AG04450 (cell line): ENCODE measurements around the gene GLIPR1L1. TPM values are rescaled to one million over a fixed set of nuclear protein-coding genes. Genes with fewer than 3 reads are reported as not detected.

Experiments used
- CTCF ChIA-PET: fragments of 300-600, 350-600 bp; formaldehyde crosslinking; extraction: SDS; loops from one replicate; lab custom pipeline; 2022; ENCODE audit warnings: antibody characterized with exemption, inconsistent platforms; lab: Charles Lee
- POLR2A ChIA-PET: fragments of 350-600 bp; formaldehyde crosslinking; extraction: SDS; loops from one replicate; lab custom pipeline; 2021; ENCODE audit warnings: antibody characterized with exemption, inconsistent platforms; lab: Yijun Ruan, JAX
- DNase-seq: peaks from one replicate; pipeline ENCODE4 v3.0.0-alpha.2; 2011; ENCODE audit warnings: low read depth, low spot score
- H3K27ac ChIP-seq: one replicate; pipeline ENCODE4 v1.5.1; 2012; ENCODE audit warnings: low read depth, low read length, control low read depth
- H3K27me3 ChIP-seq: one replicate; pipeline ENCODE4 v1.6.0; 2012; ENCODE audit warnings: low read length; ENCODE audit not compliant: control insufficient read depth, insufficient read depth
- H3K4me3 ChIP-seq: 2 replicates; pipeline ENCODE4 v1.5.1; 2011; ENCODE audit warnings: mild to moderate bottlenecking, low read depth, low read length, control low read depth
- H3K9me3 ChIP-seq: 2 replicates; pipeline ENCODE4 v1.5.1; 2012; ENCODE audit warnings: low read length; ENCODE audit not compliant: control insufficient read depth, insufficient read depth
- polyA plus RNA-seq: library from polyadenylated mRNA; depleted of rRNA; stranded (reverse); fragments of >200 nt; gene quantifications from 2 replicates; pipeline ENCODE4 v1.2.3, GENCODE V29; 2011
- TF ChIP-seq, protein P1 (sequence below): IDR thresholded peaks from 2 replicates; pipeline ENCODE4 v1.5.1; 2011; ENCODE audit warnings: low read depth, low read length, control low read depth, inconsistent platforms

Gene GLIPR1L1
- polyA plus RNA-seq, 1 experiment = not detected

DNA sequence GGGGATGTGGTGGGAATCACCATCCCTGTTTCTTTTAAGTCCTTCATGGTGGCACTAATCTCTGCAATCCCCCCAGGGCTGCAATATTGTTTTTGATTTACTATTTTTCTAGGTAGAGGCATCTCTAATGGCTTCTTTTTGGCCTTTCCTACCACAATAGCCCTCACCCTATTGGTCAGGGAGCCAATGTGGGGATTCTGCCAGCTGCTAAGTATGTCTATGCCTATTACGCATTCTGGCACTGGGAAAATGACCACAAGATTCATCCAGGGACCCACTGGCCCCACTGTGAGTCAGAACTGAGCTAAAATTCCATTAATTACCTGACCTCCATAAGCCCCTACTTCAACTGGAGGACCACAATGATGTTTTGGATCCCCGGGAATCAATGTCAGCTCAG, 40.5 kb downstream of the GLIPR1L1 start:
- no peak for DNase-seq
- POLR2A ChIA-PET = no interaction called here
- Histone ChIP-seq H3K4me3 (no peak overlapping the region), H3K9me3 (no peaks in the 10 kb centered on the region), H3K27ac (no peak overlapping the region), H3K27me3 (no peaks in the 10 kb centered on the region)
- CTCF ChIA-PET = interaction anchor here (1.0 kb wide), 1 partner anchor 11 kb away, joined by 3 read pairs; no protein-coding TSS in a partner anchor
- TF ChIP-seq, protein P1, sequence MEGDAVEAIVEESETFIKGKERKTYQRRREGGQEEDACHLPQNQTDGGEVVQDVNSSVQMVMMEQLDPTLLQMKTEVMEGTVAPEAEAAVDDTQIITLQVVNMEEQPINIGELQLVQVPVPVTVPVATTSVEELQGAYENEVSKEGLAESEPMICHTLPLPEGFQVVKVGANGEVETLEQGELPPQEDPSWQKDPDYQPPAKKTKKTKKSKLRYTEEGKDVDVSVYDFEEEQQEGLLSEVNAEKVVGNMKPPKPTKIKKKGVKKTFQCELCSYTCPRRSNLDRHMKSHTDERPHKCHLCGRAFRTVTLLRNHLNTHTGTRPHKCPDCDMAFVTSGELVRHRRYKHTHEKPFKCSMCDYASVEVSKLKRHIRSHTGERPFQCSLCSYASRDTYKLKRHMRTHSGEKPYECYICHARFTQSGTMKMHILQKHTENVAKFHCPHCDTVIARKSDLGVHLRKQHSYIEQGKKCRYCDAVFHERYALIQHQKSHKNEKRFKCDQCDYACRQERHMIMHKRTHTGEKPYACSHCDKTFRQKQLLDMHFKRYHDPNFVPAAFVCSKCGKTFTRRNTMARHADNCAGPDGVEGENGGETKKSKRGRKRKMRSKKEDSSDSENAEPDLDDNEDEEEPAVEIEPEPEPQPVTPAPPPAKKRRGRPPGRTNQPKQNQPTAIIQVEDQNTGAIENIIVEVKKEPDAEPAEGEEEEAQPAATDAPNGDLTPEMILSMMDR = no peak

DNA sequence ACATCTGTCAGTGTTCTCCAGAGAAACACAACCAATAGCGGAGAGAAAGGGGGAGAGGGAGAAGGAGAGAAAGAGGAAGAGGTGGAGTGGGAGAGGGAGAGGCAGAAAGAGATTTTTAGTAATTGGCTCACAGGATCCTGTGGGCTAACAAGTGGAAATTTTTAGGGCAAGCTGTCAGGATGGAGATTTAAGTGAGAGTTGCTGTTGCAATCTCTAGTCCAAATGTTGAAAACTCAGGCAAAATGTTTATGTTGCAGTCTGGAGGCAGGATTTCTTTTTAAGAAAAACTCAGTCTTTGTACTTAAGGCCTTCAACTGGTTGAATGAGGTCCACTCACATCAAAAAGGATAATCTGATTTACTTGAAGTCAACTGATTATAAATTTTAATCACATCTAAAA, 43.9 kb downstream of the GLIPR1L1 start:
- H3K4me3 ChIP-seq = no peak overlapping the region
- peak; percentile 23 for DNase-seq
- no peaks in the 10 kb centered on the region for H3K9me3 ChIP-seq
- TF ChIP-seq, protein P1 = no peak
- POLR2A ChIA-PET = interaction anchor here (0.6 kb wide), 1 partner anchor 104 kb away, joined by 3 read pairs; no protein-coding TSS in a partner anchor
- H3K27me3 ChIP-seq = no peaks in the 10 kb centered on the region
- H3K27ac ChIP-seq = peak overlapping the region; percentile 62
- CTCF ChIA-PET = interaction anchor here (2.5 kb wide), 1 partner anchor 13 kb away, joined by 8 read pairs; the partner anchor contains the start of gene GLIPR1L2

DNA sequence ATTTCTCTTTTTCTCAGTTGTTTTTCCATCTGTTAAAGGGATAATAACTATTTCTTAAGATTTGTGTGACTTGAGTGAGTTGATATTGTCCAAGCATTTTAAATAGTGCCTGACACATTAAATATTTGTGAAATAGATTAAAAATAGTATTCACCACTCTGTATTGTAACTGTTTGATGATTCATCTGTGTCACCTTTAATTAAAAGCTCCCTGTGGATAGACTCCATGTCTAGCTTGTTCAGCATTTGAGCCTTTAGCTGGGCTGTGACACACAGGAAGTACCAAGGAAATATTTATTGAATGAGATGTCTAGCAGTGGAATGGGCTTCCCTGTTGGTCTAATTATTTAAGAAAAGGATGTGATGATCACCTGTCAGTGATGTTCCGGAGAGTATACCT, 54.6 kb downstream of the GLIPR1L1 start:
- H3K27ac ChIP-seq = no peak overlapping the region
- DNase-seq = no peak
- TF ChIP-seq, protein P1 = no peak
- no peak overlapping the region for H3K4me3 ChIP-seq
- CTCF ChIA-PET = interaction anchor here (0.6 to 1.8 kb wide), 2 partner anchors 55 to 99 kb away, joined by 3 to 5 read pairs; partner anchors contain the start of gene GLIPR1L1
- no peaks in the 10 kb centered on the region for H3K9me3 ChIP-seq
- POLR2A ChIA-PET = no interaction called here
- H3K27me3 ChIP-seq = no peaks in the 10 kb centered on the region

DNA sequence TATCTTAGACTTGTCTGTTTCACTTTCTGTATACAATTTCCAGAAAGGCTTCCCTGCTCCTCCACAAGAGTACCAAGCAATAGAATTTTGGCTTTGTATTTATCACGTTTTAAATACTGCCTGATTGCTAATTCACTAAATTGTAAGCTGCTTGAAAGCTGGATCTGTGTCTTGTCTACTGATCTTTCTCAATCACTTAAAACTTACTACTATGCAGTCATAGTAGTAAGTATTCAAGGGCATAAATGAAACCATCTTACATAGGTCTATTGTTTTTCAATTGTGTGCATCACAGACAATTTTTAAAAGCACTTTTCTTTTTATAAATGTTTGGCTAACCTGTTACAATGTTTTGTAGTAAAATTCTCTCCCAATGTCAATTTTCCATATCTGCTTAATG, 55.2 kb downstream of the GLIPR1L1 start:
- H3K27ac ChIP-seq = no peak overlapping the region
- no peaks in the 10 kb centered on the region for H3K9me3 ChIP-seq
- DNase-seq = no peak
- ChIA-PET POLR2A (no interaction called here), CTCF (interaction anchor here (1.8 to 2.3 kb wide), 2 partner anchors 55 to 118 kb away, joined by 5 to 13 read pairs; partner anchors contain the start of gene GLIPR1L1)
- H3K4me3 ChIP-seq = no peak overlapping the region
- no peaks in the 10 kb centered on the region for H3K27me3 ChIP-seq
- TF ChIP-seq, protein P1 = no peak

DNA sequence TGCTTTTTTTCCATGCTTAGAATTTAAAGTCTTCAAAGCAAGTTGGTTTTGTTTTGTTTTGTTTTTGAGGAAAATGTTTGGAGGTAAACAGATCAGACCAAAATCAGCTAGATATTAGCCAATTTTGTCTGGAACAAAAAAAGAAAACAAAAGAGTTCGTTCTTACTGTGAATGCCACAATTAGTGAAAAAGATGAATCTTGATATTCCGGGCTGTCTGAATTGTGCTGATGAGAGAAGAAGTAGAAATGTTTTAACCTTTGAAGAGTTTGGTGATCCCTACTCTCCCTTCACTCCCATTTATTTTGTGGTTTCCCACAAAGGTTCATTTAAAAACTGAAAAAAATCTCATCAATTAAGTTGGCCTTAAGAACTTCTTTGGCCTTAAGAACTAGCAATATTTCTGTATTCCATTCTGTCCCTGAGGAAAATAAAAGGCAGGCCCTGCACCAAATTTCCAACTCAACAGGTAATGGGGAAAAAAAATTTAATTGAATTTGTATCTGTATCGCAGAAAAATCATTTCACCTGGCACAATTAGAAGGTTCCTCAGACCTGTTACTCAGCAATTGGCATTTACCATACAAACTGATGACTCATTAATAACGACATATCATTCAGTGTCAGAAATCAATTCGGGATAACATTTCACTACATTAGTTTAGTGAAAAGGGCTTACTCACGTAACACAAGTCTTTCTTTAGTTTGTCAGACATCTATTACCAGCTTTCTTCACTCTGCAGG, 55.9 kb downstream of the GLIPR1L1 start:
- POLR2A ChIA-PET = interaction anchor here (0.7 to 1.4 kb wide), 4 partner anchors 88 to 96 kb away, joined by 3 to 14 read pairs (median 3); partner anchors contain the start of gene GLIPR1

More for the DNA sequence above, 55.9 kb downstream of the GLIPR1L1 start:
- H3K9me3 ChIP-seq = no peaks in the 10 kb centered on the region
- CTCF ChIA-PET = interaction anchor here (0.6 to 2.4 kb wide), 23 partner anchors 11 to 1382 kb away, joined by 3 to 45 read pairs (median 7); partner anchors contain the start of gene GLIPR1L1
- peak overlapping the region; percentile 47 for H3K4me3 ChIP-seq
- no peak overlapping the region for H3K27ac ChIP-seq
- DNase-seq = no peak
- TF ChIP-seq, protein P1 = no peak
- H3K27me3 ChIP-seq = no peaks in the 10 kb centered on the region
